NCI-H460 (cell line): Measurements from ENCODE around the gene ZNF830. TPM values are rescaled to one million over a fixed set of nuclear protein-coding genes. Genes with fewer than 3 reads are reported as not detected.
A peak's percentile ranks its signal among the peaks of the same experiment; 100 is the strongest.
"Not testable (repeated sequence)": the region's sequence is repeated elsewhere in the genome, so short reads cannot be mapped to it uniquely, and the experiment has no call there.

Experiments
- DNase-seq: peaks from one replicate; pipeline ENCODE4 v3.0.0-alpha.2; 2016; ENCODE audit warnings: low read depth; ENCODE audit errors: extremely low read depth
- total RNA-seq: library from RNA; depleted of rRNA; stranded (reverse); fragments of >200 nt; shearing (Covaris generic); gene quantifications from 2 replicates; pipeline ENCODE4 v1.2.3, GENCODE V29; 2014; rRNA removed

The ZNF830 gene
- total RNA-seq, 1 experiment from 2014 or later, result 20.2 TPM

- DNase-seq, result no peak
Observed at GRCh38 chr17:34990921-34991365, 29.6 kb downstream of the ZNF830 start.

GRCh38 chr17:34991606-34992005 is 30.3 kb downstream of the ZNF830 start:
- DNase-seq, result no peak

- DNase-seq, result no peak
Observed at GRCh38 chr17:34993031-34993430, 31.7 kb downstream of the ZNF830 start.

GRCh38 chr17:34996422-34997285 is 35.3 kb downstream of the ZNF830 start:
- no peak for DNase-seq

- no peak for DNase-seq
Observed at GRCh38 chr17:34997355-34997862, 36.1 kb downstream of the ZNF830 start.

GRCh38 chr17:34998205-34998604 is 36.9 kb downstream of the ZNF830 start:
- DNase-seq, result peak; percentile 69

- DNase-seq, result no peak
Observed at GRCh38 chr17:34999456-34999855, 38.1 kb downstream of the ZNF830 start.

GRCh38 chr17:35000965-35001364 is 39.6 kb downstream of the ZNF830 start:
- not testable (repeated sequence) for DNase-seq

GRCh38 chr17:35001549-35001948 is 40.2 kb downstream of the ZNF830 start:
- no peak for DNase-seq

- no peak for DNase-seq
Observed at GRCh38 chr17:35002876-35003551, 41.7 kb downstream of the ZNF830 start.

- DNase-seq, result no peak
Observed at GRCh38 chr17:35003778-35004177, 42.4 kb downstream of the ZNF830 start.

- no peak for DNase-seq
Observed at GRCh38 chr17:35006345-35006744, 45.0 kb downstream of the ZNF830 start.

GRCh38 chr17:35006961-35007360 is 45.6 kb downstream of the ZNF830 start:
- no peak for DNase-seq

GRCh38 chr17:35010093-35010492 is 48.8 kb downstream of the ZNF830 start:
- DNase-seq, result no peak

GRCh38 chr17:35011671-35012216 is 50.4 kb downstream of the ZNF830 start:
- no peak for DNase-seq

Other genes with a start within 250 kb of the ZNF830 start
- 0.52 and 0.94 TPM in 2 replicates for gene CCT6B, start 80 bp upstream of the ZNF830 start, total RNA-seq
- gene LIG3, start 19.0 kb downstream of the ZNF830 start, total RNA-seq, result 52.2 and 67.1 TPM in 2 replicates
- gene RFFL, start 102.2 kb downstream of the ZNF830 start, total RNA-seq, result 26.2 and 26.4 TPM in 2 replicates
- 9.9 and 10.6 TPM in 2 replicates for gene RAD51D, start 158.3 kb downstream of the ZNF830 start, total RNA-seq
- not detected in 2 replicates for gene FNDC8, start 160.1 kb downstream of the ZNF830 start, total RNA-seq
- gene NLE1, start 180.8 kb downstream of the ZNF830 start, total RNA-seq, result 26.4 and 27.0 TPM in 2 replicates
- 0.02 TPM in 1 of 2 replicates, not detected in the other for gene UNC45B, start 186.3 kb downstream of the ZNF830 start, total RNA-seq
- not detected in 2 replicates for gene SLC35G3, start 232.9 kb downstream of the ZNF830 start, total RNA-seq